Measurements from ENCODE around the gene HAO1. TPM values are rescaled to one million over a fixed set of nuclear protein-coding genes. Genes with fewer than 3 reads are reported as not detected.
A peak's percentile ranks its signal among the peaks of the same experiment; 100 is the strongest.

Gene HAO1
- total RNA-seq, 1 donor from 2014 or later = 0.20 TPM

DNA sequence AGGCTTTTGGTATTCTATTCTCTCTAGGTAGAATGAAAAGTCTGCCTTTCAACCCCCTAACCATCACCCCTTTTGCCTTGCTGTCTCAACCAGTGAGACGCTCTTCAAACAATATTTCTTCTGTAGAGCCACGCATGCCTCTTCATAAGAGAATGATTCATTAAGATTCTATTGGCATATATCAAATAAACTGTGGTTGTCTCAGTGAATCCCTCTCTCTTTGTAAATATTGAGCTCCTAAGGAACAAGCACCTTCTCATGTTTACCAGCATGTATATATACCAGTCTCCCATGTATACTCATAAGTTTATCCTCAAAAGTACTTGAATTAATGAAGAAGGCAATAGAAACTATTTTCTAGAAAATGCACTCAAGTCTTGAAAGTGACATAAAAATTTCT is 90.6 kb downstream of the HAO1 start:
- Histone ChIP-seq H3K79me2 (ENCODE audit: insufficient read depth, low read length) (no peaks in the 10 kb centered on the region), H3K4me3 (ENCODE audit: insufficient read depth, low read depth, low read length) (no peak overlapping the region), H4K20me1 (ENCODE audit: insufficient read depth, low read length) (no peaks in the 10 kb centered on the region), H3K4me2 (ENCODE audit: low read length) (no peak overlapping the region), H3K27me3 (ENCODE audit: insufficient read depth, low read length) (no peaks in the 10 kb centered on the region), H3K9ac (ENCODE audit: low read length) (no peak overlapping the region), H3K9me3 (ENCODE audit: insufficient read depth, low read depth, low read length) (no peaks in the 10 kb centered on the region), H3K4me1 (ENCODE audit: insufficient read depth, low read length) (no peaks in the 10 kb centered on the region), H3K36me3 (ENCODE audit: insufficient read depth, low read length) (no peaks in the 10 kb centered on the region), H2AFZ (ENCODE audit: low read depth, low read length) (no peak overlapping the region), H3K27ac (ENCODE audit: low read depth, low read length) (no peak overlapping the region)
- FAIRE-seq (no peak), DNase-seq (ENCODE audit: low read depth) (no peak)
- peaks cover 2% of the 10 kb centered on the region for H3K9me3 Mint-ChIP-seq (ENCODE audit: unreplicated experiment)
- no peak overlapping the region for H3K4me3 Mint-ChIP-seq (ENCODE audit: unreplicated experiment)
- no peaks in the 10 kb centered on the region for H3K27me3 Mint-ChIP-seq (ENCODE audit: low read depth, unreplicated experiment)
- H3K27ac Mint-ChIP-seq (ENCODE audit: unreplicated experiment) = no peak overlapping the region
- no peak for TF ChIP-seq EZH2 (IDR thresholded peaks at IDR 0.05; ENCODE audit: insufficient read depth, low read length)
- TF ChIP-seq, protein P1, sequence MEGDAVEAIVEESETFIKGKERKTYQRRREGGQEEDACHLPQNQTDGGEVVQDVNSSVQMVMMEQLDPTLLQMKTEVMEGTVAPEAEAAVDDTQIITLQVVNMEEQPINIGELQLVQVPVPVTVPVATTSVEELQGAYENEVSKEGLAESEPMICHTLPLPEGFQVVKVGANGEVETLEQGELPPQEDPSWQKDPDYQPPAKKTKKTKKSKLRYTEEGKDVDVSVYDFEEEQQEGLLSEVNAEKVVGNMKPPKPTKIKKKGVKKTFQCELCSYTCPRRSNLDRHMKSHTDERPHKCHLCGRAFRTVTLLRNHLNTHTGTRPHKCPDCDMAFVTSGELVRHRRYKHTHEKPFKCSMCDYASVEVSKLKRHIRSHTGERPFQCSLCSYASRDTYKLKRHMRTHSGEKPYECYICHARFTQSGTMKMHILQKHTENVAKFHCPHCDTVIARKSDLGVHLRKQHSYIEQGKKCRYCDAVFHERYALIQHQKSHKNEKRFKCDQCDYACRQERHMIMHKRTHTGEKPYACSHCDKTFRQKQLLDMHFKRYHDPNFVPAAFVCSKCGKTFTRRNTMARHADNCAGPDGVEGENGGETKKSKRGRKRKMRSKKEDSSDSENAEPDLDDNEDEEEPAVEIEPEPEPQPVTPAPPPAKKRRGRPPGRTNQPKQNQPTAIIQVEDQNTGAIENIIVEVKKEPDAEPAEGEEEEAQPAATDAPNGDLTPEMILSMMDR (IDR thresholded peaks at IDR 0.05; ENCODE audit: insufficient read depth, low read depth, low read length) = no peak
- no peaks in the 10 kb centered on the region for H3K36me3 Mint-ChIP-seq (ENCODE audit: low read depth, unreplicated experiment)
- no peaks in the 10 kb centered on the region for H3K4me1 Mint-ChIP-seq (ENCODE audit: low read depth, unreplicated experiment)

- H3K4me2 ChIP-seq (ENCODE audit: low read length) = no peak overlapping the region
- Mint-ChIP-seq H3K9me3 (ENCODE audit: unreplicated experiment) (peaks cover 2% of the 10 kb centered on the region), H3K4me1 (ENCODE audit: low read depth, unreplicated experiment) (no peaks in the 10 kb centered on the region), H3K36me3 (ENCODE audit: low read depth, unreplicated experiment) (no peaks in the 10 kb centered on the region), H3K4me3 (ENCODE audit: unreplicated experiment) (no peak overlapping the region), H3K27ac (ENCODE audit: unreplicated experiment) (no peak overlapping the region), H3K27me3 (ENCODE audit: low read depth, unreplicated experiment) (no peaks in the 10 kb centered on the region)
- no peak overlapping the region for H3K9ac ChIP-seq (ENCODE audit: low read length)
- DNase-seq (ENCODE audit: low read depth) (no peak), FAIRE-seq (no peak)
- no peak for TF ChIP-seq EZH2 (IDR thresholded peaks at IDR 0.05; ENCODE audit: insufficient read depth, low read length)
- TF ChIP-seq, protein P1 (IDR thresholded peaks at IDR 0.05; ENCODE audit: insufficient read depth, low read depth, low read length) = no peak
- no peak overlapping the region for H2AFZ ChIP-seq (ENCODE audit: low read depth, low read length)
- no peak overlapping the region for H3K4me3 ChIP-seq (ENCODE audit: insufficient read depth, low read depth, low read length)
- no peaks in the 10 kb centered on the region for H3K9me3 ChIP-seq (ENCODE audit: insufficient read depth, low read depth, low read length)
- H4K20me1 ChIP-seq (ENCODE audit: insufficient read depth, low read length) = no peaks in the 10 kb centered on the region
- H3K4me1 ChIP-seq (ENCODE audit: insufficient read depth, low read length) = no peaks in the 10 kb centered on the region
- H3K27me3 ChIP-seq (ENCODE audit: insufficient read depth, low read length) = no peaks in the 10 kb centered on the region
- H3K79me2 ChIP-seq (ENCODE audit: insufficient read depth, low read length) = no peaks in the 10 kb centered on the region
- H3K27ac ChIP-seq (ENCODE audit: low read depth, low read length) = no peak overlapping the region
- no peaks in the 10 kb centered on the region for H3K36me3 ChIP-seq (ENCODE audit: insufficient read depth, low read length)
These were observed 91.9 kb downstream of the HAO1 start for GRCh38 chr20:7848351-7848750.

GRCh38 chr20:7843613-7844012 is 96.6 kb downstream of the HAO1 start:
- Histone ChIP-seq H3K4me2 (ENCODE audit: low read length) (no peak overlapping the region), H3K27ac (ENCODE audit: low read depth, low read length) (no peak overlapping the region), H3K9me3 (ENCODE audit: insufficient read depth, low read depth, low read length) (no peaks in the 10 kb centered on the region), H2AFZ (ENCODE audit: low read depth, low read length) (no peak overlapping the region), H3K36me3 (ENCODE audit: insufficient read depth, low read length) (no peaks in the 10 kb centered on the region), H3K27me3 (ENCODE audit: insufficient read depth, low read length) (no peaks in the 10 kb centered on the region), H3K79me2 (ENCODE audit: insufficient read depth, low read length) (no peaks in the 10 kb centered on the region), H4K20me1 (ENCODE audit: insufficient read depth, low read length) (no peaks in the 10 kb centered on the region), H3K4me1 (ENCODE audit: insufficient read depth, low read length) (peaks cover 21% of the 10 kb centered on the region), H3K4me3 (ENCODE audit: insufficient read depth, low read depth, low read length) (no peak overlapping the region), H3K9ac (ENCODE audit: low read length) (no peak overlapping the region)
- H3K36me3 Mint-ChIP-seq (ENCODE audit: low read depth, unreplicated experiment) = no peaks in the 10 kb centered on the region
- no peak overlapping the region for H3K27ac Mint-ChIP-seq (ENCODE audit: unreplicated experiment)
- no peaks in the 10 kb centered on the region for H3K27me3 Mint-ChIP-seq (ENCODE audit: low read depth, unreplicated experiment)
- FAIRE-seq (no peak), DNase-seq (ENCODE audit: low read depth) (peak; percentile 6)
- no peak for TF ChIP-seq EZH2 (IDR thresholded peaks at IDR 0.05; ENCODE audit: insufficient read depth, low read length)
- TF ChIP-seq, protein P1 (IDR thresholded peaks at IDR 0.05; ENCODE audit: insufficient read depth, low read depth, low read length) = no peak
- H3K4me3 Mint-ChIP-seq (ENCODE audit: unreplicated experiment) = no peak overlapping the region
- peaks cover 2% of the 10 kb centered on the region for H3K9me3 Mint-ChIP-seq (ENCODE audit: unreplicated experiment)
- H3K4me1 Mint-ChIP-seq (ENCODE audit: low read depth, unreplicated experiment) = peaks cover 23% of the 10 kb centered on the region
